Esophagus muscularis mucosa (tissue), 3 donors: ENCODE measurements around the gene ONECUT3.

ENCODE experiments used
- CTCF ChIP-seq, 3 experiments: fragments of 200-600 bp in 2 of 3; fragments of 450-650 bp in 1 of 3; sonication (generic) in 2 of 3; IDR thresholded peaks; one replicate each; pipeline ENCODE4 v1.5.1; 2017 to 2019; ENCODE audit warnings: antibody characterized with exemption in 3 of 3, mild to moderate bottlenecking in 2 of 3, moderate library complexity in 1 of 3
- POLR2A ChIP-seq: fragments of 450-650 bp; IDR thresholded peaks from one replicate; pipeline ENCODE4 v1.6.1; 2017; ENCODE audit warnings: antibody characterized with exemption, moderate library complexity, mild to moderate bottlenecking, low read depth

- TF ChIP-seq POLR2A: no peak
- no peak for TF ChIP-seq CTCF (IDR thresholded peaks at IDR 0.05)
Measured at GRCh38 chr19:1704339-1704738, 49.0 kb upstream of the ONECUT3 start.
